HFFc6 (cell line): ENCODE measurements around the gene ZNF207. TPM values are rescaled to one million over a fixed set of nuclear protein-coding genes. Genes with fewer than 3 reads are reported as not detected.
"Not testable (repeated sequence)": the region's sequence is repeated elsewhere in the genome, so short reads cannot be mapped to it uniquely, and the experiment has no call there.

Experiments
- DNase-seq: peaks from one replicate; pipeline ENCODE4 v3.0.0-alpha.2; 2018
- H3K27ac Mint-ChIP-seq: 2 replicates; pipeline ENCODE4 v1.8.0; 2020; ENCODE audit warnings: mild to moderate bottlenecking, mixed read lengths
- H3K27me3 Mint-ChIP-seq: 2 replicates; pipeline ENCODE4 v1.8.0; 2021; ENCODE audit warnings: mild to moderate bottlenecking, moderate library complexity, mixed read lengths; ENCODE audit not compliant: insufficient read depth
- H3K36me3 Mint-ChIP-seq: 2 replicates; pipeline ENCODE4 v1.8.0; 2021; ENCODE audit warnings: low read depth, mixed read lengths
- H3K4me1 Mint-ChIP-seq: 2 replicates; pipeline ENCODE4 v1.8.0; 2020; ENCODE audit warnings: low read depth, mixed read lengths
- H3K4me3 Mint-ChIP-seq: 2 replicates; pipeline ENCODE4 v1.8.0; 2020; ENCODE audit warnings: mild to moderate bottlenecking, moderate library complexity, mixed read lengths
- H3K9me3 Mint-ChIP-seq: 2 replicates; pipeline ENCODE4 v1.8.0; 2020; ENCODE audit warnings: mild to moderate bottlenecking, mixed read lengths
- total RNA-seq, 6 experiments: library from RNA; stranded (reverse); fragmentation: NEBNext Ultra II Directional; extraction: Animal tissue kit (Norgen Biotek cat#: 25700); gene quantifications; 2 replicates in 1 of 6; 3 replicates in 5 of 6; pipeline ENCODE4 v1.2.3, GENCODE V29; 2021
- TF ChIP-seq, protein P1 (sequence below): fragments of 200-600 bp; sonication (generic); IDR thresholded peaks from 2 replicates; pipeline ENCODE4 v1.5.0; 2021; ENCODE audit warnings: antibody characterized with exemption, mild to moderate bottlenecking

The ZNF207 gene
- total RNA-seq, 6 experiments from 2014 or later, result 128 to 173 (median 153) TPM

DNA sequence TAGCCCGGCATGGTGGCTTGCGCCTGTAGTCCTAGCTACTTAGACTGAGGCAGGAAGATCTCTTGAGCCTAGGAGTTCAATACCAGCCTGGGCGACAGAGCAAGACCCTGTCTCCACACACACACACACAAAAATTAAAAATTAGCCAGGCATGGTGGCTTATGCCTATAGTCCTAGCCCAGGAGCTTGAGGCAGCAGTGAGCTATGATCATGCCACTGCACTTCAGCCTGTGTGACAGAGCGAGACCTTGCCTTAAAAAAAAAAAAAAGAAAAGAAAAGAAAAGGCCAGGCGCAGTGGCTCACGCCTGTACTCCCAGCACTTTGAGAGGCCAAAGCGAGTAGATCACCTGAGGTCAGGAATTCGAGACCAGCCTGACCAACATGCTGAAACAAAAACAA, 31.9 kb upstream of the ZNF207 start:
- Mint-ChIP-seq H3K4me1 (no peaks in the 10 kb centered on the region), H3K9me3 (no peaks in the 10 kb centered on the region), H3K36me3 (no peaks in the 10 kb centered on the region), H3K27ac (no peak overlapping the region), H3K4me3 (no peak overlapping the region), H3K27me3 (peaks cover 26% of the 10 kb centered on the region)
- DNase-seq, result no peak
- TF ChIP-seq, protein P1, sequence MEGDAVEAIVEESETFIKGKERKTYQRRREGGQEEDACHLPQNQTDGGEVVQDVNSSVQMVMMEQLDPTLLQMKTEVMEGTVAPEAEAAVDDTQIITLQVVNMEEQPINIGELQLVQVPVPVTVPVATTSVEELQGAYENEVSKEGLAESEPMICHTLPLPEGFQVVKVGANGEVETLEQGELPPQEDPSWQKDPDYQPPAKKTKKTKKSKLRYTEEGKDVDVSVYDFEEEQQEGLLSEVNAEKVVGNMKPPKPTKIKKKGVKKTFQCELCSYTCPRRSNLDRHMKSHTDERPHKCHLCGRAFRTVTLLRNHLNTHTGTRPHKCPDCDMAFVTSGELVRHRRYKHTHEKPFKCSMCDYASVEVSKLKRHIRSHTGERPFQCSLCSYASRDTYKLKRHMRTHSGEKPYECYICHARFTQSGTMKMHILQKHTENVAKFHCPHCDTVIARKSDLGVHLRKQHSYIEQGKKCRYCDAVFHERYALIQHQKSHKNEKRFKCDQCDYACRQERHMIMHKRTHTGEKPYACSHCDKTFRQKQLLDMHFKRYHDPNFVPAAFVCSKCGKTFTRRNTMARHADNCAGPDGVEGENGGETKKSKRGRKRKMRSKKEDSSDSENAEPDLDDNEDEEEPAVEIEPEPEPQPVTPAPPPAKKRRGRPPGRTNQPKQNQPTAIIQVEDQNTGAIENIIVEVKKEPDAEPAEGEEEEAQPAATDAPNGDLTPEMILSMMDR, result no peak

DNA sequence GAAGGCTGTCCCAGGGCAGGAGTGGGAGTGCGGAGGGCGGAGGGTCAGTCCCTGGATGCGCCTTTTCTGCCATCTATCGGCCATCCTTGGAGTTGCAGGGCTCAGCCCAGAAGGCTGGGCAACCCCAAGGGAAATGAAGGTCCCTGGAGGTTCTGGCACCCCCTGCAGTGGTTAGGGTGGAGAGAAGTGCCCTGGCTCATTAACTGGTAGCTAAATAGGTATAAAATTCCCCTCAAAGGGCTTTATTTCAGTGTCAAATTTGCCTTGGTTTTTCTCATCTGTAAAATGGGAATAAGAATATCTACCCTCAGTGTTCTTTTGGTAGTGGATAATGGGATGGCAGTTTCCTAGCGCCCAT, 30.4 kb upstream of the ZNF207 start:
- peak; percentile 41 for DNase-seq
- TF ChIP-seq, protein P1, result peak; percentile 92
- no peak overlapping the region for H3K27ac Mint-ChIP-seq
- peaks cover 9% of the 10 kb centered on the region for H3K4me1 Mint-ChIP-seq
- peaks cover 26% of the 10 kb centered on the region for H3K27me3 Mint-ChIP-seq
- no peaks in the 10 kb centered on the region for H3K9me3 Mint-ChIP-seq
- no peak overlapping the region for H3K4me3 Mint-ChIP-seq
- no peaks in the 10 kb centered on the region for H3K36me3 Mint-ChIP-seq

DNA sequence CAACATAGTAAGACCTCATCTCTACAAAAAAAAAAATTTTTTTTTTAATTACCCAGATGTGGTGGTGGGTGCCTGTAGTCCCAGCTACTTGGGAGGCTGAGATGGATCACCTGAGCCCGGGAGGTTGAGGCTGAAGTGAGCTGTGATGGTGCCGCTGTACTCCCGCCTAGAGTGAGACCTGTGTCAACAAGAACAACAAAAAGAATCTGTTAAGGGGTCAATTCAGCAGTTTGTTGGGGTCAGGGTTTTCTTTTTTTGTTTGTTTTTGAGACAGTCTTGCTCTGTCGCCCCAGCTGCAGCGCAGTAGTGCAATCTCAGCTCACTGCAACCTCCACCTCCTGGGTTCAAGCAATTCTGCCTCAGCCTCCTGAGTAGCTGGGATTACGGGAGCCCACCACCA, 29.9 kb upstream of the ZNF207 start:
- H3K27me3 Mint-ChIP-seq, result peaks cover 22% of the 10 kb centered on the region
- DNase-seq, H3K4me3 Mint-ChIP-seq, H3K36me3 Mint-ChIP-seq, H3K27ac Mint-ChIP-seq, H3K9me3 Mint-ChIP-seq: not testable (repeated sequence)
- H3K4me1 Mint-ChIP-seq, result peaks cover 10% of the 10 kb centered on the region

DNA sequence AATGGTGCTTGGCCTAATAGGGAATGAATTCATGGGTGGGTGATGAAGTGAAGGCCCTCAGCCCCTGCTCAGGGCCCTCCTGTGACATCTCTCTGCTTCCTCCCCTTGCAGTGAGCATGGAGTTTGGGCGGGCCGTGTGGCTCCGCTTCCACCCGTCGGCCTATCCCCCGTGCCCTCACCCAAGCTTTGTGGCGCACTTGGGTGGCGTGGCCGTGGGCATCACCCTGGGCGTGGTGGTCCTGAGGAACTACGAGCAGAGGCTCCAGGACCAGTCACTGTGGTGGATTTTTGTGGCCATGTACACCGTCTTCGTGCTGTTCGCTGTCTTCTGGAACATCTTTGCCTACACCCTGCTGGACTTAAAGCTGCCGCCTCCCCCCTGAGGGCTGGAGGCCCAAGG, 29.1 kb upstream of the ZNF207 start:
- H3K4me1 Mint-ChIP-seq, result peaks cover 10% of the 10 kb centered on the region
- no peaks in the 10 kb centered on the region for H3K9me3 Mint-ChIP-seq
- H3K36me3 Mint-ChIP-seq, result no peaks in the 10 kb centered on the region
- H3K4me3 Mint-ChIP-seq, result no peak overlapping the region
- peaks cover 15% of the 10 kb centered on the region for H3K27me3 Mint-ChIP-seq
- no peak overlapping the region for H3K27ac Mint-ChIP-seq
- TF ChIP-seq, protein P1, result no peak
- no peak for DNase-seq

DNA sequence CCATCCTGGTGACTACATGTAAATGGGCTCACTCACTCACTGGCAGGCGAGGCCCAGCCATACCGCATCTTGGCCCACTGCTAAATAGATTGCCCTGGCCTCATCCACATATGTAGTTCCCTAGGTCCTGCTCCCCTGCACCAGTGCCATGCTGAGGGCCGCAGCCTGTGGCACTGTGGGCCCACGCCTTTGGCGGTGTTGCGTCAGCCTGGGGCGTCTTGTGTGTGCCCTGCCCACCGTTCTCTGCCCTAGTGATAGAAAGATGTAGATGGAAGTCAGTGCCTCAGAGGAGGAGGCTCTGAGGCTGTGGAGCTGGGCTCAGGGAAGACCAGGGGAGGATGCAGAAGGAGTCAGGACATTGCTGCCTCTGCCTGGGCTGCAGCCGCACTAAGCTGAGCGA, 26.9 kb upstream of the ZNF207 start:
- TF ChIP-seq, protein P1, result no peak
- Mint-ChIP-seq H3K27me3 (peaks cover 1% of the 10 kb centered on the region), H3K9me3 (no peaks in the 10 kb centered on the region), H3K27ac (no peak overlapping the region), H3K36me3 (no peaks in the 10 kb centered on the region), H3K4me1 (peaks cover 10% of the 10 kb centered on the region), H3K4me3 (no peak overlapping the region)
- no peak for DNase-seq

DNA sequence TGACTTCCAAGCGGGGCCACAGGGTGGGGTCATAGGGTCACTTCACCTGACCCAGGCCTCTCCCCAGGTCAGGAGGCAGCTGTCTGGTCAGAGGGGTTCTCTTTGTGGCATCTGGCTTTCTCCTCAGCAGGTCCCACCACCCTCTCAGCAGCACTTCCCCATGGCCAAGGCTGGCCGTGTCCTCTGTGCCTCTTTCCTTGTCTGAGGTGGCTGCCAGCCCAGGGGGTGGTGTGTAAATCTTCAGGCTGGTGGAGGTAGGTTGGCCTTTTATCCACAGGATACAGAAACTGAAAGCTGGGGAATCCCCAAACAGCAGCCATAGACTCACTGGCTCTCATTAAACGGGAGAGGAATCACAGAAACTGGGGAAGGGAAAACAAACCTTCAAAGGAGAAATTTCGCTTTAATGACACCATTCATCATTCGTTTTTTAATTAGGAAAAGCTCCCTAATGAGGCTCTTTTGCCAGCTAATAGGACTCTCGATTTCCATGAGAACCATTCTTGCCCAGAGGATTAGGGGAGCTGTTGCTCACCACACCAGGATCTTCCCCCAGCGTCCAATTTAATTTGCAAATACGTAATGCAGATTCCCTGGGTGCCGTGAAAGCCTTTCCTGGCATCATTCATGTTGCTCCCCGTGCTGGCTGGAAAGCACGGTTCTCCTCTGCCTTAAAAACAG, 26.0 kb upstream of the ZNF207 start:
- H3K27me3 Mint-ChIP-seq, result no peaks in the 10 kb centered on the region; the same call in none of the 2 replicates
- H3K4me1 Mint-ChIP-seq, result peaks cover 10% of the 10 kb centered on the region
- TF ChIP-seq, protein P1, result no peak
- H3K36me3 Mint-ChIP-seq, result no peaks in the 10 kb centered on the region
- H3K27ac Mint-ChIP-seq, result no peak overlapping the region; the same call in 1 of the 2 replicates
- H3K4me3 Mint-ChIP-seq, result peak overlapping the region; percentile 57
- no peaks in the 10 kb centered on the region for H3K9me3 Mint-ChIP-seq
- DNase-seq, result no peak
